GM12873 (cell line): ENCODE measurements around the gene MAP3K12.

Source experiments
- CTCF ChIP-seq: IDR thresholded peaks from 2 replicates; pipeline ENCODE4 v1.5.1; 2012; ENCODE audit warnings: low read depth, mild to moderate bottlenecking, moderate library complexity, low read length, control low read depth; ENCODE audit not compliant: insufficient read depth; ENCODE audit errors: missing control alignments

Gene MAP3K12

GRCh38 chr12:53506881-53507602 lies 7.8 kb upstream of the MAP3K12 start, which contains the start of gene NPFF:
NPFF (minus strand) TSS chr12:53507484; CDS start chr12:53507474, 10 bp downstream.
- TF ChIP-seq CTCF = no peak

GRCh38 chr12:53506450-53506785 lies 7.2 kb upstream of the MAP3K12 start:
- TF ChIP-seq CTCF = no peak

- TF ChIP-seq CTCF = no peak
These were observed 6.5 kb upstream of the MAP3K12 start for GRCh38 chr12:53505555-53506449.

- TF ChIP-seq CTCF = no peak
These were observed 5.8 kb upstream of the MAP3K12 start for GRCh38 chr12:53505086-53505485.

- TF ChIP-seq CTCF = no peak
These were observed 5.0 kb upstream of the MAP3K12 start for GRCh38 chr12:53504004-53504920.

- TF ChIP-seq CTCF = no peak
These were observed 3.9 kb upstream of the MAP3K12 start for GRCh38 chr12:53502983-53503728.
